ENCODE measurements around the gene DNAJB6.

The DNAJB6 gene

DNA sequence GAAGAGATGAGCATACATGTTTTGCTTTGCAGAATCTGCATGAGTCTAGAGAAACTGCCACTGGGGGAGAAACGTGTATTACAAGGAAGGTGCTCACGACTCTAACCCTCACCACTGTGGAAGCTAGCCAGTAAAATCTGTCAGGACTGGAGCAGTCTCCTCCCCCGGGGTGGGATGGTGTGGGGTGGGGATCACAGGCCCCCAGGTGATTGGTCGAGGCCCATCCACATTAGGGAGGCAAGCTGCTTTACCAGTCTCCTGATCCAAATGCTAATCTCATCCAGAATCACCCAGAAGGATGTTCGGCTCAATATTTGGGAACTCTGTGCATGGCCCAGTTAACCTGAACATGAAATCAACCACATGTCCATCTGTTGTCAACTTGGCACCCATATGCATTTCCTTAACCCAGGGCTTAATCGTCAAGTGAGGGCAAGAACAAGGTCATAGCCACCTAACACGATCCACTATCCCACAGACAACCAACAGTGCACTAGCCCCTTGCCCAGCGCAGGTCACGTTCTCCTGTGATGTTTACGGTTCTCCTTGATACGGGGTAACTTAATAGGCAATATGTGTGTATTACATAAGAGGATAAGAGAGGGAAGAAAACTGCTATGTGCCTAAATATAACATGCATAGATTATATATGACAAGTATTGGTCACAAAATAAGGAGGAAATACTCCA is 40.8 kb downstream of the DNAJB6 start:
- H3K4me3 ChIP-seq (ENCODE audit: low read depth, low read length), result no peak overlapping the region

DNA sequence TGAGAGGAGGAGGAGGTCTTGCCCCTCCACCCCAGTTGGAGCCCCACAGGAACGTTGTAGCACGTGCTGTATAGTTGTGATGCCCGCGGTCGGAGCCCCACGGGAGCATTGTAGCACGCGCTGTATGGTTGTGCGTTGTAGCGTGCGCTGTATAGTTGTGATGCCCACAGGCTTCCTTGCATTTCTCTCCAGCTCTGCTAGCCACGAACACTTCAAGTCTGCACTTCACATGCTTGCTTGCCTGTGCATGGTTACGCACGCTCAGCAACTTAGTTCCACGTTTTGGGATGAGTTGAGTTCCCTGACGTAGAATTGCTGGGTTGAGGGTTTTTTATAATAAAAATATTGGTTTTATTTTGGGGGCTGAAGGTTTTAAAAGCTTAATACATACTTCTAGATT is 41.6 kb downstream of the DNAJB6 start:
- DNase-seq (ENCODE audit: low read depth), result no peak

More for the DNA sequence above, 40.8 kb downstream of the DNAJB6 start:
- DNase-seq (ENCODE audit: low read depth), result no peak
- no peak for TF ChIP-seq CTCF (conservative IDR thresholded peaks at IDR 0.05; ENCODE audit: low read depth, low read length)

GRCh38 chr7:157379493-157379892 is 42.7 kb downstream of the DNAJB6 start:
- no peak overlapping the region for H3K4me3 ChIP-seq (ENCODE audit: low read depth, low read length)
- no peak for TF ChIP-seq CTCF (conservative IDR thresholded peaks at IDR 0.05; ENCODE audit: low read depth, low read length)
- DNase-seq (ENCODE audit: low read depth), result no peak

More for the DNA sequence above, 41.6 kb downstream of the DNAJB6 start:
- no peak overlapping the region for H3K4me3 ChIP-seq (ENCODE audit: low read depth, low read length)
- TF ChIP-seq CTCF (conservative IDR thresholded peaks at IDR 0.05; ENCODE audit: low read depth, low read length), result no peak

- no peak for DNase-seq (ENCODE audit: low read depth)
Measured at GRCh38 chr7:157380416-157380815, 43.6 kb downstream of the DNAJB6 start.

GRCh38 chr7:157383868-157384267 is 47.1 kb downstream of the DNAJB6 start:
- DNase-seq (ENCODE audit: low read depth), result no peak
- H3K4me3 ChIP-seq (ENCODE audit: low read depth, low read length), result no peak overlapping the region
- TF ChIP-seq CTCF (conservative IDR thresholded peaks at IDR 0.05; ENCODE audit: low read depth, low read length), result no peak

More at GRCh38 chr7:157380416-157380815, 43.6 kb downstream of the DNAJB6 start:
- H3K4me3 ChIP-seq (ENCODE audit: low read depth, low read length), result no peak overlapping the region
- no peak for TF ChIP-seq CTCF (conservative IDR thresholded peaks at IDR 0.05; ENCODE audit: low read depth, low read length)

GRCh38 chr7:157384301-157384700 is 47.5 kb downstream of the DNAJB6 start:
- DNase-seq (ENCODE audit: low read depth), result peak; percentile 58
- H3K4me3 ChIP-seq (ENCODE audit: low read depth, low read length), result no peak overlapping the region
- TF ChIP-seq CTCF (conservative IDR thresholded peaks at IDR 0.05; ENCODE audit: low read depth, low read length), result no peak

All from choroid plexus epithelial cell (primary cell).